Measurements from ENCODE around the gene C16orf87. TPM values are rescaled to one million over a fixed set of nuclear protein-coding genes. Genes with fewer than 3 reads are reported as not detected.

Gene C16orf87
- total and polyA plus RNA-seq, 9 of the 15 experiments (the other 6 are each of a cell fraction or from before 2014, with no cell fraction given) = 7.8 to 16.7 (median 10.5) TPM

- TF ChIP-seq ATF2 (CRISPR knock-in tag; IDR thresholded peaks at IDR 0.05) (no peak), ZMIZ1 (IDR thresholded peaks at IDR 0.05; ENCODE audit: low read depth in 2 of 2, low read length in 2 of 2) (no peak), ATF1 (CRISPR knock-in tag; IDR thresholded peaks at IDR 0.05) (no peak), ATF1 (tag; IDR thresholded peaks at IDR 0.05) (no peak)
Observed at GRCh38 chr16:46854846-46855245, 23.9 kb upstream of the C16orf87 start (continued).
